ENCODE results near the gene NSUN4.
"Not testable (repeated sequence)": the region's sequence is repeated elsewhere in the genome, so short reads cannot be mapped to it uniquely, and the experiment has no call there.

Gene NSUN4

GRCh38 chr1:46367072-46367471, 26.5 kb downstream of the NSUN4 start:
- no peak for TF ChIP-seq CTCF (IDR thresholded peaks at IDR 0.05; ENCODE audit: low read depth, low read length)
- no peak overlapping the region for H3K4me3 ChIP-seq (ENCODE audit: low read depth, low read length)

- H3K4me3 ChIP-seq (ENCODE audit: low read depth, low read length), result not testable (repeated sequence)
These were observed 27.1 kb downstream of the NSUN4 start for GRCh38 chr1:46367701-46368100.

- TF ChIP-seq CTCF (IDR thresholded peaks at IDR 0.05; ENCODE audit: low read depth, low read length), result no peak
- no peak overlapping the region for H3K4me3 ChIP-seq (ENCODE audit: low read depth, low read length)
These were observed 28.2 kb downstream of the NSUN4 start for GRCh38 chr1:46368791-46369190.

GRCh38 chr1:46369542-46370213, 29.1 kb downstream of the NSUN4 start:
- no peak overlapping the region for H3K4me3 ChIP-seq (ENCODE audit: low read depth, low read length)
- TF ChIP-seq CTCF (IDR thresholded peaks at IDR 0.05; ENCODE audit: low read depth, low read length), result no peak

- no peak for TF ChIP-seq CTCF (IDR thresholded peaks at IDR 0.05; ENCODE audit: low read depth, low read length)
- H3K4me3 ChIP-seq (ENCODE audit: low read depth, low read length), result no peak overlapping the region
These were observed 29.6 kb downstream of the NSUN4 start for GRCh38 chr1:46370214-46370633.

- TF ChIP-seq CTCF (IDR thresholded peaks at IDR 0.05; ENCODE audit: low read depth, low read length), result no peak
- no peak overlapping the region for H3K4me3 ChIP-seq (ENCODE audit: low read depth, low read length)
These were observed 31.8 kb downstream of the NSUN4 start for GRCh38 chr1:46372431-46372830.

- TF ChIP-seq CTCF (IDR thresholded peaks at IDR 0.05; ENCODE audit: low read depth, low read length), result no peak
- H3K4me3 ChIP-seq (ENCODE audit: low read depth, low read length), result no peak overlapping the region
These were observed 39.4 kb downstream of the NSUN4 start for GRCh38 chr1:46379996-46380395.

GRCh38 chr1:46380508-46380907, 39.9 kb downstream of the NSUN4 start:
- no peak overlapping the region for H3K4me3 ChIP-seq (ENCODE audit: low read depth, low read length)
- no peak for TF ChIP-seq CTCF (IDR thresholded peaks at IDR 0.05; ENCODE audit: low read depth, low read length)
